Colonic mucosa (tissue), 4 donors: ENCODE results near the gene ADAMTSL3. TPM values are rescaled to one million over a fixed set of nuclear protein-coding genes. Genes with fewer than 3 reads are reported as not detected.
"Not testable (repeated sequence)": the region's sequence is repeated elsewhere in the genome, so short reads cannot be mapped to it uniquely, and the experiment has no call there.

Experiments used
- DNase-seq: peaks from one replicate; pipeline ENCODE4 v3.0.0-alpha.2; 2020
- H3K27ac ChIP-seq: fragments of 200-600 bp; one replicate; pipeline ENCODE4 v1.8.0; 2021
- H3K27me3 ChIP-seq: fragments of 200-600 bp; one replicate; pipeline ENCODE4 v1.8.0; 2021
- H3K36me3 ChIP-seq: fragments of 200-600 bp; one replicate; pipeline ENCODE4 v1.8.0; 2021
- H3K4me1 ChIP-seq: fragments of 200-600 bp; one replicate; pipeline ENCODE4 v1.8.0; 2021; ENCODE audit warnings: mild to moderate bottlenecking
- H3K4me3 ChIP-seq: fragments of 200-600 bp; one replicate; pipeline ENCODE4 v1.8.0; 2021
- H3K9ac ChIP-seq, 2 donors: one replicate each; pipeline ENCODE4 v1.7.0; 2013; ENCODE audit warnings: control low read depth in 2 of 2, low read depth in 2 of 2, low read length in 2 of 2
- H3K9me3 ChIP-seq: fragments of 200-600 bp; one replicate; pipeline ENCODE4 v1.8.0; 2021
- CTCF ChIP-seq: fragments of 200-600 bp; IDR thresholded peaks from one replicate; pipeline ENCODE4 v1.8.0; 2022; ENCODE audit warnings: antibody characterized with exemption, mild to moderate bottlenecking
- intact Hi-C: fragments of 100-400 bp; cut with DNase I; formaldehyde crosslinking; loops from one replicate; pipeline ENCODE4 v1.14.1; 2022
- total RNA-seq, 2 donors: library from RNA; stranded (reverse); fragmentation: NEBNext Ultra II Directional in 1 of 2; extraction: Animal tissue kit (Norgen Biotek cat#: 25700) in 1 of 2; gene quantifications; one replicate each; pipeline ENCODE4 v1.2.1, GENCODE V29; 2021
- donor health status: healthy.
- donor health status: DM: no; HTN: no; CAD: no.
- donor health status: DM: no; HTN: no; CAD: no.

Gene ADAMTSL3
- total RNA-seq, 2 donors from 2014 or later, result 0.72 to 4.8 TPM

DNA sequence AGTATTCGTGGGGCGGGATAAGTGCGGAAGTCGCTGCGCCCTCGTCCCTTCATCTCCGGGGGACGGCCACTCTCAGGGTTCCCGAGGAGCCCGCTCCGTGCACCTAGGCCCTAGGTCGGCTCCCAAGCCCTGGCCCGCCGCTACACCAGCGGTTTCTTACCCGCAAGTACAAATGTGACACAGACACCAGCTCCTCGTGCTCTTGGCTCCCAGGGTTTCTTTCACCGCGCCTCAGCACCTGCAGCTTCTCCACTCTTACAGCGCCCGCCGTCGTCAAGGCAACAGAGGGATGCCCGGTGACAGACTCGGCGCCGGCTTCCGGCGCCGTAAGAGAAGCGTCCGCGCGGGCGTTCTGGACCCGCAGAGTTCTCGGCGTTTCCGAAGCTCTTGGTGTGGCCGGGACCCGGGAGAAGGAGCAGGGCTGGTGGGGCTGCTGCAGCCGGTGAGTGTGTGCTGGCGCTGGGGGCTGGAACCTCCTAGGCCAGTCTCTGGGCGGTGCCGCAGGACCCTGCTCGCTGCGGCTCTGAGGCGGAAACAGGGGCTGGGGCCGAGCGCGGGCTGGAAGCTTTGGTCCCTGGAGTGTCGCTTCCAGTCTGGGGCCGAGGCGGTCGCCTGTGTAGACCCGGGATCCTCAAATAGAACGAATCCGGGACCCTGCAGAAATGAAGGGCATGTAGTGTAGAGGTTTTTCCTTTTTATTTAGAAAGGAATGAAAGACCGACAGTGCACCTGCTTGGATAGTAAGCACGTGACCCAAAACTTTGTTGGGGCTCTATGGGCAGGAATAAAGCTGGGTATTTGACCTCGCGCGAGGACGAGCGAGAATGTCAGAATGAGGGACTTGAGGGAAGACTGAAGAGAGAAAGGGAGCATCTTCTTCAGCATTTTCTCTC, 426.2 kb downstream of the ADAMTSL3 start:
- Histone ChIP-seq H3K36me3 (no peaks in the 10 kb centered on the region), H3K4me1 (no peaks in the 10 kb centered on the region), H3K9ac (no peak overlapping the region), H3K4me3 (peak overlapping the region; percentile 20), H3K27ac (no peak overlapping the region), H3K9me3 (no peaks in the 10 kb centered on the region), H3K27me3 (peaks cover 18% of the 10 kb centered on the region)
- peak; percentile 21 for DNase-seq
- intact Hi-C loops, result no loop called here
- TF ChIP-seq CTCF, result no peak

- H3K27ac ChIP-seq, H3K9me3 ChIP-seq, H3K9ac ChIP-seq, H3K4me3 ChIP-seq, intact Hi-C loops, H3K4me1 ChIP-seq, H3K36me3 ChIP-seq, DNase-seq: not testable (repeated sequence)
- H3K27me3 ChIP-seq, result peaks cover 18% of the 10 kb centered on the region
Measured at GRCh38 chr15:84080778-84081084, 426.8 kb downstream of the ADAMTSL3 start.

DNA sequence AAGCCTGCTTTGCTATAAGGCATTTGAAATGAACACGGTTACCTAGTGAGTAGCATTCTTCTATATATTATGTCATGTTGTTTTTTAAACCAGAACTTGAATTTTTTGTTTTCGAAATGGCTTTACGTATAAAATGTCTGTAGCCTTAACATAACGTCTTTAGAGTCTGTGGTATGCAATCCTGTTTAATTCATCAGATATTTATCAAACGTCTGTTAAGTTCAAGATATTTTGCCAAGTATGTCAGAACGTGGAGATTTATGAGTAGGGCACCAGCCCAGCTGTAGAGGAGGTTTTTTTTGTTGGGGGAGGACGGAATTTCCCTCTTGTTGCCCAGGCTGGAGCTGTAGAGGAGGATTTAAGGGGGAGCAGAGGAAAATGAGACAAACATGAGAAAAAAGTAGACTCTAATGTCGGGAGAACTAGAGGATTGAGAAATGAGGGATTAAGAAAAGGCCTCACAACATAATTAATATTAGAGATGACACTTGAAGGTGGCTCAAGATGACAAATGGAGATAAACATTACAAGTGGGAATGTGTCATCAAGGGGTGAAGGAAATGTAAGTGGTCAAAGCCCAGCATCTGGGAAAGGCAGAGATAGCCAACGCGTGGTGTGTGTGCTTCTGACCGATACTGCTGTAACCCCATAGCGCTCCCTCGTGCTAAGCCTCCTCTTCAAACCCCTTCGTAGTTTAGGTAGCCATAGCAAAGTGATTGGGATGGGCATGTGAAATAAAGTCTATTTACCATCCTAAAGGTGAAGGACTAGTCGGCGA, 427.7 kb downstream of the ADAMTSL3 start:
- no peaks in the 10 kb centered on the region for H3K4me1 ChIP-seq
- H3K9ac ChIP-seq, result no peak overlapping the region
- H3K27ac ChIP-seq, result no peak overlapping the region
- H3K36me3 ChIP-seq, result no peaks in the 10 kb centered on the region
- no peak for DNase-seq
- H3K9me3 ChIP-seq, result no peaks in the 10 kb centered on the region
- H3K27me3 ChIP-seq, result peaks cover 18% of the 10 kb centered on the region
- no peak overlapping the region for H3K4me3 ChIP-seq
- intact Hi-C loops, result no loop called here
- no peak for TF ChIP-seq CTCF

- peaks cover 18% of the 10 kb centered on the region for H3K27me3 ChIP-seq
Measured at GRCh38 chr15:84082739-84083138, 428.8 kb downstream of the ADAMTSL3 start.

GRCh38 chr15:84086071-84086470, 432.1 kb downstream of the ADAMTSL3 start:
- DNase-seq, H3K4me1 ChIP-seq, H3K9ac ChIP-seq, intact Hi-C loops, H3K36me3 ChIP-seq, H3K27me3 ChIP-seq, H3K9me3 ChIP-seq, H3K27ac ChIP-seq, H3K4me3 ChIP-seq: not testable (repeated sequence)

More at GRCh38 chr15:84082739-84083138, 428.8 kb downstream of the ADAMTSL3 start:
- Histone ChIP-seq H3K9ac (no peak overlapping the region), H3K9me3 (no peaks in the 10 kb centered on the region), H3K4me3 (no peak overlapping the region), H3K27ac (no peak overlapping the region), H3K36me3 (no peaks in the 10 kb centered on the region), H3K4me1 (no peaks in the 10 kb centered on the region)
- no peak for TF ChIP-seq CTCF
- no peak for DNase-seq
- intact Hi-C loops, result no loop called here

Other genes starting within 250 kb of the ADAMTSL3 start
- gene SH3GL3, start 206.8 kb upstream of the ADAMTSL3 start, total RNA-seq, result not detected